Measurements from ENCODE around the gene SPDEF. TPM values are rescaled to one million over a fixed set of nuclear protein-coding genes. Genes with fewer than 3 reads are reported as not detected.
A peak's percentile ranks its signal among the peaks of the same experiment; 100 is the strongest.

Gene SPDEF
- total RNA-seq, 4 donors from 2014 or later: 25.0 to 45.9 (median 32.3) TPM

GRCh38 chr6:34549804-34550202, 6.3 kb downstream of the SPDEF start:
- no peak overlapping the region for H3K27ac ChIP-seq
- H3K4me1 ChIP-seq: peaks cover 10% of the 10 kb centered on the region
- no peak overlapping the region for H3K4me3 ChIP-seq
- 89% methylated on average over 1 of the region's 2 CpGs for WGBS
- no peaks in the 10 kb centered on the region for H3K36me3 ChIP-seq
- no peak for DNase-seq (ENCODE audit: low spot score in 2 of 2)
- no peaks in the 10 kb centered on the region for H3K27me3 ChIP-seq
- TF ChIP-seq EP300 (IDR thresholded peaks at IDR 0.05) (no peak), POLR2A (IDR thresholded peaks at IDR 0.05) (no peak), POLR2AphosphoS5 (IDR thresholded peaks at IDR 0.05) (no peak), CTCF (IDR thresholded peaks at IDR 0.05) (no peak)
- no peaks in the 10 kb centered on the region for H3K9me3 ChIP-seq

GRCh38 chr6:34549026-34549803, 6.9 kb downstream of the SPDEF start:
- Histone ChIP-seq H3K36me3 (no peaks in the 10 kb centered on the region), H3K9me3 (no peaks in the 10 kb centered on the region), H3K27me3 (no peaks in the 10 kb centered on the region), H3K27ac (no peak overlapping the region), H3K4me1 (peaks cover 10% of the 10 kb centered on the region), H3K4me3 (no peak overlapping the region)
- 63% methylated on average over 3 of the region's 16 CpGs for WGBS
- no peak for DNase-seq (ENCODE audit: low spot score in 2 of 2)
- TF ChIP-seq EP300 (IDR thresholded peaks at IDR 0.05): no peak
- no peak for TF ChIP-seq CTCF (IDR thresholded peaks at IDR 0.05)
- TF ChIP-seq POLR2AphosphoS5 (IDR thresholded peaks at IDR 0.05): no peak
- no peak for TF ChIP-seq POLR2A (IDR thresholded peaks at IDR 0.05)

- H3K27me3 ChIP-seq: no peaks in the 10 kb centered on the region
- H3K9me3 ChIP-seq: no peaks in the 10 kb centered on the region
- H3K36me3 ChIP-seq: no peaks in the 10 kb centered on the region
- H3K27ac ChIP-seq: no peak overlapping the region
- peaks cover 10% of the 10 kb centered on the region for H3K4me1 ChIP-seq
- no peak overlapping the region for H3K4me3 ChIP-seq
- DNase-seq (ENCODE audit: low spot score in 2 of 2): no peak
- TF ChIP-seq POLR2A (IDR thresholded peaks at IDR 0.05): no peak
- no peak for TF ChIP-seq EP300 (IDR thresholded peaks at IDR 0.05)
- TF ChIP-seq POLR2AphosphoS5 (IDR thresholded peaks at IDR 0.05): no peak
- no peak for TF ChIP-seq CTCF (IDR thresholded peaks at IDR 0.05)
- 71% methylated on average over 8 of the region's 11 CpGs for WGBS
Observed at GRCh38 chr6:34547701-34548644, 8.2 kb downstream of the SPDEF start.

DNA sequence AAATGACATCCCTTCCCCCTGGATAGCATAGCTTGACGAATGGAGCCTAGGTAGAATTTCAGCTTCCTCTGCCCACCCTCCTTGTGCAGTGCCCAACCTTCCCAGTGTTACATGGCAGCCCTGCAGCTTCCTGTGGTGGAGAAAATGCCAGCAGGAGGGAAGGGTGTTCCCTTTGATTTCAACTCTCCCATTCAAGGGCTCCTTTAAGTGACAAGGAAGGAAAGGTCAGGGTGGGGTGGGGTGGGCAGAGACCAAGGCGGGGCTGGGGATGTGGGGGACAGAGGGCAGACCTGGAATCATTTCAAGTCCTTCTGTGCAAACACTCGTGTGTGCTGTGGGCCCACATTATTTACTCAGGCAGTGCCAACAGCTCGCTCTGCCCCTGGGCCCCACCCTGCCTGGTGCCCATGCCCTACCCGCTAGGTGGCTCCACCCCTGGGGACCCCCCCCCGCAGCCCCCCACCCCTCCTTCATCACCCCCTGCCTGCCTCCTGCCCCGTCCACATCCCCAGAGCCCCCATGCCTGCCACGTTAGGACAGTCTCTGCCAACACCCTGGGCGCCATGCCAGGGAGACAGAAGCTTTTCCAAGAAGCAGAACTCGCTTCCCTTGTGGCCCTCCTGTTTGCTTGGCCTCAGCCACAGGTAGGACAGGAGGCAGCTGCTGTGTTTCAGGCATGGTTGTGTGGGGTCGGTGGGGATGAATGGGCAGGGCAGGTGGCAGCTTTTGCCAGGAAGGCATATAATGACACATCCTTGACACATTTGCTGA, 9.4 kb downstream of the SPDEF start:
- Histone ChIP-seq H3K27ac (peak overlapping the region; percentile 36), H3K4me1 (peaks cover 10% of the 10 kb centered on the region), H3K36me3 (no peaks in the 10 kb centered on the region), H3K9me3 (no peaks in the 10 kb centered on the region), H3K27me3 (no peaks in the 10 kb centered on the region), H3K4me3 (no peak overlapping the region)
- no peak for DNase-seq (ENCODE audit: low spot score in 2 of 2)
- WGBS: 15% methylated on average over 11 of the region's 11 CpGs
- TF ChIP-seq CTCF (IDR thresholded peaks at IDR 0.05): no peak
- no peak for TF ChIP-seq POLR2A (IDR thresholded peaks at IDR 0.05)
- TF ChIP-seq POLR2AphosphoS5 (IDR thresholded peaks at IDR 0.05): no peak
- TF ChIP-seq EP300 (IDR thresholded peaks at IDR 0.05): no peak

Data from suprapubic skin (tissue), 4 donors.